GM18868 (cell line): Measurements from ENCODE around the gene CAPN11.
"Not testable (repeated sequence)": the region's sequence is repeated elsewhere in the genome, so short reads cannot be mapped to it uniquely, and the experiment has no call there.

Source experiments
- ATAC-seq: cut with Tn5 transposase; IDR thresholded peaks from one replicate; pipeline ENCODE4 v1.9.1; 2021; ENCODE audit warnings: mild to moderate bottlenecking, moderate library complexity; ENCODE audit not compliant: unreplicated experiment

Gene CAPN11

GRCh38 chr6:44179648-44180047 is 21.0 kb downstream of the CAPN11 start:
- no peak for ATAC-seq

- no peak for ATAC-seq
Observed at GRCh38 chr6:44180406-44180805, 21.8 kb downstream of the CAPN11 start.

GRCh38 chr6:44180886-44181285 is 22.3 kb downstream of the CAPN11 start:
- no peak for ATAC-seq

GRCh38 chr6:44181784-44182183 is 23.2 kb downstream of the CAPN11 start:
- ATAC-seq, result not testable (repeated sequence)

- ATAC-seq, result no peak
Observed at GRCh38 chr6:44182911-44183390, 24.3 kb downstream of the CAPN11 start.

- no peak for ATAC-seq
Observed at GRCh38 chr6:44183783-44184182, 25.2 kb downstream of the CAPN11 start.

- ATAC-seq, result not testable (repeated sequence)
Observed at GRCh38 chr6:44185356-44185755, 26.7 kb downstream of the CAPN11 start.

GRCh38 chr6:44185953-44186634 is 27.5 kb downstream of the CAPN11 start:
- ATAC-seq, result no peak

GRCh38 chr6:44186635-44187025 is 28.0 kb downstream of the CAPN11 start:
- ATAC-seq, result no peak

GRCh38 chr6:44188819-44189218 is 30.2 kb downstream of the CAPN11 start:
- ATAC-seq, result no peak

GRCh38 chr6:44189257-44189656 is 30.6 kb downstream of the CAPN11 start:
- ATAC-seq, result no peak

GRCh38 chr6:44190715-44191114 is 32.1 kb downstream of the CAPN11 start:
- peak; percentile 66 for ATAC-seq

- no peak for ATAC-seq
Observed at GRCh38 chr6:44192428-44193041, 33.9 kb downstream of the CAPN11 start.

GRCh38 chr6:44193307-44193910 is 34.8 kb downstream of the CAPN11 start:
- ATAC-seq, result no peak

GRCh38 chr6:44194326-44194725 is 35.7 kb downstream of the CAPN11 start:
- no peak for ATAC-seq

- ATAC-seq, result not testable (repeated sequence)
Observed at GRCh38 chr6:44196351-44196750, 37.7 kb downstream of the CAPN11 start.

GRCh38 chr6:44198684-44199083 is 40.1 kb downstream of the CAPN11 start:
- no peak for ATAC-seq

GRCh38 chr6:44199883-44200282 is 41.3 kb downstream of the CAPN11 start:
- ATAC-seq, result no peak

- no peak for ATAC-seq
Observed at GRCh38 chr6:44201200-44201599, 42.6 kb downstream of the CAPN11 start.

GRCh38 chr6:44201638-44202303 is 43.2 kb downstream of the CAPN11 start:
- ATAC-seq, result no peak

- ATAC-seq, result no peak
Observed at GRCh38 chr6:44202332-44202971, 43.8 kb downstream of the CAPN11 start.
